ENCODE data around the gene ARSK. TPM values are rescaled to one million over a fixed set of nuclear protein-coding genes. Genes with fewer than 3 reads are reported as not detected.

The ARSK gene
- total RNA-seq, 4 donors from 2014 or later: 5.9 to 12.2 (median 7.7) TPM

- TF ChIP-seq POLR2A (IDR thresholded peaks at IDR 0.05): no peak
- TF ChIP-seq CTCF (IDR thresholded peaks at IDR 0.05): no peak
- WGBS, 2 donors: 91 to 95% methylated on average over 5 of the region's 5 CpGs
- no peak overlapping the region for H3K4me3 ChIP-seq (ENCODE audit: low read depth, poor library complexity, severe bottlenecking)
- DNase-seq (ENCODE audit: low spot score in 2 of 2): no peak
- intact Hi-C loops (cut with DNase I; ENCODE audit: low total_unique reads): no loop called here
Observed at GRCh38 chr5:95591490-95591901, 36.6 kb downstream of the ARSK start.

DNA sequence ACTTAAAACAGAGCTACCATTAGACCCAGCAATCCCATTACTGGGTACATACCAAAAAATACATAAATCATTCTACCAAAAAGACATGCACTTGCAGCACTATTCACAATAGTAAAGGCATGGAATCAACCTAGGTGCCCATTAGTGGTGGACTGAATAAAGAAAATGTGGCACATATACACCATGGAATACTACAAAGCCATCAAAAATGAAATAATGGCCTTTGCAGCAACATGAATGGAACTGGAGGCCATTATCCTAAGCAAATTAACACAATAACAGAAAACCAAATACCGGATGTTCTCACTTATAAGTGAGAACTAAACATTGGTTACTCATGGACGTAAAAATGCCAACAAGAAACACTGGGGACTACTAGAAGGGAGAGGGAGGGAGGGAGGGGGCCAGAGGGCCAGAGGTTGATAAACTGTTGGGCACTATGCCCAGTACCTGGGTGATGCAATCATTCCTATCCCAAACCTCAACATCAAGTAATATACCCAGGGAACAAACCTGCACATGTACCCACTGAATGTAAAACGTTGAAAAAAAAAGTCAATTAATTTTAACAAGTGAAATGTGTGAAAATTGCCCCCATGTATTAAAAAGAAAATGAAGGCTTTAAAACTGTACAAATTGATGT is 40.5 kb downstream of the ARSK start:
- intact Hi-C loops (cut with DNase I; ENCODE audit: low total_unique reads): no loop called here
- no peak overlapping the region for H3K4me3 ChIP-seq (ENCODE audit: low read depth, poor library complexity, severe bottlenecking)
- WGBS, 2 donors: 93 to 95% methylated on average over 3 of the region's 3 CpGs
- no peak for DNase-seq (ENCODE audit: low spot score in 2 of 2)
- TF ChIP-seq POLR2A (IDR thresholded peaks at IDR 0.05): no peak
- no peak for TF ChIP-seq CTCF (IDR thresholded peaks at IDR 0.05)

GRCh38 chr5:95599252-95599651 is 44.4 kb downstream of the ARSK start:
- H3K4me3 ChIP-seq (ENCODE audit: low read depth, poor library complexity, severe bottlenecking): no peak overlapping the region
- WGBS, 2 donors: 86 to 100% methylated on average over 1 of the region's 1 CpG
- intact Hi-C loops (cut with DNase I; ENCODE audit: low total_unique reads): no loop called here
- TF ChIP-seq CTCF (IDR thresholded peaks at IDR 0.05): no peak
- no peak for TF ChIP-seq POLR2A (IDR thresholded peaks at IDR 0.05)
- DNase-seq (ENCODE audit: low spot score in 2 of 2): no peak

DNA sequence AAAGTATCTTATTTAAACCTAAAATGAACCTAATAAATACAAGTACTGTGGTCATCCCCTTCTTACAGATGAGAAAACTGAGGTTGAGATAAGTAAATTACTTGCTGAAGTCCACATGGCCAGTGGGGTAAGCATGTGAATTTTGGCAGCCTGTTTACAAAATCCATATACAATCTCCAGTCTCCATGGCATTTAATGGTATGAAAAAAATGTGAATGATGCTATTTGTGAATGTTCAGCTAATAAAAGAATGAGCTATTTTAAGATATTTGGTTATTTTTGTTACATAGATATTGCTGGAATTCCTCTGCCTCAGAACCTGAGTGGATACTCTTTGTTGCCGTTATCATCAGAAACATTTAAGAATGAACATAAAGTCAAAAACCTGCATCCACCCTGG is 45.7 kb downstream of the ARSK start:
- TF ChIP-seq CTCF (IDR thresholded peaks at IDR 0.05) (no peak), POLR2A (IDR thresholded peaks at IDR 0.05) (no peak)
- intact Hi-C loops (cut with DNase I; ENCODE audit: low total_unique reads): no loop called here
- H3K4me3 ChIP-seq (ENCODE audit: low read depth, poor library complexity, severe bottlenecking): no peak overlapping the region
- DNase-seq (ENCODE audit: low spot score in 2 of 2): no peak
- WGBS, 2 donors: 87 to 90% methylated on average over 1 of the region's 1 CpG

DNA sequence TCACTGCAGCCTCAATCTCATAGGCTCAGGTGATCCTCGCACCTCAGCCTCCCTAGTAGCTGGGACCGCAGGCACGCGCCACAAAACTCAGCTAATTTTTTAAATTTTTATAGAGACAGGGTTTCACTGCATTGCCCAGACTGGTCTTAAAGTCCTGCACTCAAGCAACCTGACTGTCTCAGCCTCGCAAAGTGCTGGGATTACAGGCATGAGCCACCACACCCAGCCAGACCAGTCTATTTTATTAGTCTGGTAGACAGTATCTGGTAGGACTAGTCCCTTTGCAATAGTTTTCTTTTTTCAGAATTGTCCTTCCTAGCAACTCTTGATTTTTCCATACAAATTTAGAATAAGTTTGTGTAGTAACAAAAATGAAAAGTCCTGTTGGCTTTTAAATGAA is 50.9 kb downstream of the ARSK start:
- whole genome bisulfite sequencing, 2 donors: 96% methylated on average over 5 of the region's 5 CpGs
- H3K4me3 ChIP-seq (ENCODE audit: low read depth, poor library complexity, severe bottlenecking): no peak overlapping the region
- no peak for DNase-seq (ENCODE audit: low spot score in 2 of 2)
- TF ChIP-seq POLR2A (IDR thresholded peaks at IDR 0.05) (no peak), CTCF (IDR thresholded peaks at IDR 0.05) (no peak)
- intact Hi-C loops (cut with DNase I; ENCODE audit: low total_unique reads): no loop called here

GRCh38 chr5:95606419-95606818 is 51.5 kb downstream of the ARSK start:
- intact Hi-C loops (cut with DNase I; ENCODE audit: low total_unique reads): no loop called here
- no peak overlapping the region for H3K4me3 ChIP-seq (ENCODE audit: low read depth, poor library complexity, severe bottlenecking)
- 94 to 95% methylated on average over 1 of the region's 1 CpG for WGBS, 2 donors
- DNase-seq (ENCODE audit: low spot score in 2 of 2): no peak
- TF ChIP-seq POLR2A (IDR thresholded peaks at IDR 0.05) (no peak), CTCF (IDR thresholded peaks at IDR 0.05) (no peak)
